Ascending aorta (tissue), 2 donors: ENCODE data around the gene ATG13. TPM values are rescaled to one million over a fixed set of nuclear protein-coding genes. Genes with fewer than 3 reads are reported as not detected.

ENCODE experiments used
- DNase-seq, 2 donors: peaks; one replicate each; pipeline ENCODE4 v3.0.0-alpha.2; 2019; ENCODE audit warnings: low spot score in 2 of 2
- H3K27ac ChIP-seq, 2 donors: fragments of 200-600 bp; sonication (generic); one replicate each; pipeline ENCODE4 v1.5.1; 2016 to 2017; ENCODE audit warnings: mild to moderate bottlenecking in 1 of 2
- H3K27me3 ChIP-seq: fragments of 200-600 bp; sonication (generic); one replicate; pipeline ENCODE4 v1.5.1; 2017
- H3K36me3 ChIP-seq, 2 donors: fragments of 200-600 bp; sonication (generic); one replicate each; pipeline ENCODE4 v1.5.1; 2016
- H3K4me1 ChIP-seq, 2 donors: fragments of 200-600 bp; sonication (generic); one replicate each; pipeline ENCODE4 v1.5.1; 2016 to 2017; ENCODE audit warnings: mild to moderate bottlenecking in 1 of 2
- H3K4me3 ChIP-seq, 2 donors: fragments of 200-600 bp; sonication (generic); one replicate each; pipeline ENCODE4 v1.5.1; 2016 to 2017; ENCODE audit warnings: mild to moderate bottlenecking in 1 of 2
- H3K9me3 ChIP-seq, 2 donors: fragments of 200-600 bp; sonication (generic); one replicate each; pipeline ENCODE4 v1.5.1; 2016
- CTCF ChIP-seq, 3 experiments: fragments of 200-600 bp in 2 of 3; fragments of 450-650 bp in 1 of 3; sonication (generic) in 2 of 3; IDR thresholded peaks; one replicate each; pipeline ENCODE4 v1.5.1; 2016 to 2019; ENCODE audit warnings: antibody characterized with exemption in 3 of 3, mild to moderate bottlenecking in 1 of 3, moderate library complexity in 1 of 3
- intact Hi-C: fragments of 100-400 bp; cut with DNase I; formaldehyde crosslinking; loops from one replicate; pipeline ENCODE4 v1.15.1; 2023
- total RNA-seq: library from RNA; depleted of rRNA; stranded (reverse); fragments of >200 nt; gene quantifications from one replicate; pipeline ENCODE4 v1.1.0, GENCODE V29; 2016

The ATG13 gene
- total RNA-seq, 1 donor from 2014 or later: 208 TPM

- no peak for DNase-seq
- H3K36me3 ChIP-seq: no peaks in the 10 kb centered on the region
- no peak overlapping the region for H3K27ac ChIP-seq
- H3K4me3 ChIP-seq: no peak overlapping the region
- intact Hi-C loops: no loop called here
- H3K27me3 ChIP-seq: no peaks in the 10 kb centered on the region
- H3K4me1 ChIP-seq: peaks cover 3 to 31% of the 10 kb centered on the region in 2 donors
- H3K9me3 ChIP-seq: no peaks in the 10 kb centered on the region
- no peak for TF ChIP-seq CTCF (IDR thresholded peaks at IDR 0.05)
These were observed 29.2 kb upstream of the ATG13 start for GRCh38 chr11:46588131-46588530.

DNA sequence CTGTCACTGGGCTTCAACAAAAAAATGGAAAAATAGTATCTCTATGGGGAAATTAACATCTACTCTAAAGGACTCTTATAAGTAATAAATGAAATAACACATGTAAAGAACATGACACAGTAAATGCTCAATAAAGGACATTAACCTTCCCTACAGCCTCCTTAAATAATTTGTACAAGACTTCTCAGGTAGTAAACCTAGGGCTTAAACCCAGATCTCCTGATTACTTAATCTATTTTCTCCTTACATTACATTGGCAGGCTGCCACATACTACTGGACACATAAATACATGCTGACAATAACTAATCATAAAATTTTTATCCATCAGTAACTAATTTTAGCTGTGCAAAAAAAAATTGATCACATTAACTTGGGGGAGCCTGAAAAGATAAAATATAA is 28.4 kb upstream of the ATG13 start:
- Histone ChIP-seq H3K9me3 (no peaks in the 10 kb centered on the region), H3K4me1 (peaks cover 3 to 31% of the 10 kb centered on the region in 2 donors), H3K27me3 (no peaks in the 10 kb centered on the region), H3K36me3 (no peaks in the 10 kb centered on the region), H3K4me3 (no peak overlapping the region), H3K27ac (no peak overlapping the region)
- intact Hi-C loops: no loop called here
- DNase-seq: no peak
- no peak for TF ChIP-seq CTCF (IDR thresholded peaks at IDR 0.05)

GRCh38 chr11:46590740-46591605 is 26.4 kb upstream of the ATG13 start:
- no peak for DNase-seq
- Histone ChIP-seq H3K4me1 (peaks cover 3 to 36% of the 10 kb centered on the region in 2 donors), H3K36me3 (no peaks in the 10 kb centered on the region), H3K9me3 (no peaks in the 10 kb centered on the region), H3K27ac (peak overlapping the region in 1 of 2 donors; percentile 48), H3K27me3 (no peaks in the 10 kb centered on the region), H3K4me3 (peak overlapping the region; percentile 33 to 85)
- TF ChIP-seq CTCF (IDR thresholded peaks at IDR 0.05): no peak
- intact Hi-C loops: loop anchor here (5.0 kb wide), 1 partner anchor 39 kb away; no protein-coding TSS in a partner anchor

DNA sequence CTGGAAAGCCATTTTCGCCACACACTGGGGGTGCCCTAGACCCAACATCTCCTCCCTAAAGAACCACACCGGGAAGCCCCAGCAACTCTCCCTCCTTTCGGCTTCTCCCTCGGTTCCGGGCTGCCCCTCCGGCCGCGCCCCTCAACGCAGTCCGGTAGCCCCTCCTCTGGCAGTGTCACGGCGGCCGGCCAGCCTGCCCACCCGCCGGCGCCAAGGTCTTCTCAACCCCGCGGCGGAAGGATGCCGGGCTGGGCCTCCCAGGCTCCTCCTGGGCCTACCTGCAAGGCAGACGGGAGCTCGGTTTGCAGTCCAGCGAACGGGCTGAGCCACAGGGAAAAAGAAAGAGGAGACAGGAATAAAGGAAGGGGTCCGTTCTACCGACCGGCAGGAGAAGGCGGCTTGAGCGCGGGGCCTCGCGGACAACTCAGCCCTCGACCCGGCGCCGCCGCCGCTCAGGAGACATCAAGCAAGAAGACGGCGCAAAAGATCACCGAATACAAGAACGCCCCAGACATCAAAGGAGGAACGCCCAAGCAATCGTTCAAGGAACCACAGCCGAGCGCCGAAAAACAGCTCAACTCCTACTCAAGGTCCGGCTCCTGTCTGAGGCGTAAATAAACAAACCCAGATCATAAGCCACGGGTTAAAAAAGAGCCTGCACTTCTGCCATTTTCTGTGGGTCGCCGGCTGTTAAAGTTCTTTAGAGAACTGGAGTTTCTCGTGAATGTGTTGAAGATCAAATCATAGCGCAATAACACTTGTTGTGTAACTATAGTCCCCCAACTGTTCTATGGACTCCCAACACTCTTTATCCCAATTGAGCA is 23.6 kb upstream of the ATG13 start, which contains the start of gene AMBRA1:
TSS of gene AMBRA1 (minus strand) at position 474 of the 824 bp plus-strand sequence. CDS start 45,643 bp downstream, outside the sequence.
- Histone ChIP-seq H3K9me3 (no peaks in the 10 kb centered on the region), H3K4me3 (peak within 1 kb of the TSS; percentile 85 to 99), H3K27me3 (no peaks in the 10 kb centered on the region), H3K4me1 (peaks cover 3 to 36% of the 10 kb centered on the region in 2 donors), H3K27ac (peak within 1 kb of the TSS; percentile 75 to 83), H3K36me3 (no peaks in the 10 kb centered on the region)
- intact Hi-C loops: loop anchor here (1.0 to 5.0 kb wide), 2 partner anchors 24 to 41 kb away; partner anchors contain the start of genes ATG13 and HARBI1
- DNase-seq: peak; percentile 47 to 91
- TF ChIP-seq CTCF (IDR thresholded peaks at IDR 0.05): peak in 1 of 3 experiments; percentile 5

DNA sequence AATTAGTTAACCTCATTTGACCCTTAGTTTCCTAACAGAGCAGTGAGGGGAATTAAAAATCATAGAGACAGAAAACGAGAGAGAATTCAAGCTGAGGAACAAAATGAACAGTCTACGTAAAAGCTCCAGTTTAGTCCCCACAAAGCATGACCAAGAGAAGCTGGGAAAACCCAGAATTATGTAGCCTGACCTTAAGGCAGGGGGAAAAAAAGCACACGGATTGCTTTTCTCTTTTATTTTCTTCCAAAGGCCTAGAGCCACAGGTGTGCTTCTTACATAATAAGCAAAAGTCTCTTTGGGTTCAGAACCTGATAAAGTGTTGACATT is 23.0 kb upstream of the ATG13 start:
- no peaks in the 10 kb centered on the region for H3K36me3 ChIP-seq
- peak overlapping the region; percentile 85 to 99 for H3K4me3 ChIP-seq
- TF ChIP-seq CTCF (IDR thresholded peaks at IDR 0.05): no peak

More for the DNA sequence above, 23.0 kb upstream of the ATG13 start:
- Histone ChIP-seq H3K4me1 (peaks cover 3 to 35% of the 10 kb centered on the region in 2 donors), H3K27ac (peak overlapping the region; percentile 75 to 83), H3K9me3 (no peaks in the 10 kb centered on the region), H3K27me3 (no peaks in the 10 kb centered on the region)
- DNase-seq: no peak
- intact Hi-C loops: loop anchor here (1.0 to 5.0 kb wide), 2 partner anchors 23 to 42 kb away; partner anchors contain the start of genes ATG13 and HARBI1
